Body of pancreas (tissue), 4 donors: ENCODE results near the gene HAUS6.

Experiments
- CTCF ChIP-seq, 7 experiments: fragments of 450-650 bp in 4 of 7; fragments of 200-600 bp in 3 of 7; sonication (generic) in 3 of 7; IDR thresholded peaks; one replicate each; pipeline ENCODE4 v1.5.1; 2016 to 2019; ENCODE audit warnings: antibody characterized with exemption in 7 of 7
- POLR2A ChIP-seq, 3 donors: fragments of 450-650 bp; IDR thresholded peaks; one replicate each; pipeline ENCODE4 v1.6.1; 2016; ENCODE audit warnings: antibody characterized with exemption in 3 of 3, mild to moderate bottlenecking in 2 of 3

- TF ChIP-seq CTCF (IDR thresholded peaks at IDR 0.05): no peak
- TF ChIP-seq POLR2A (IDR thresholded peaks at IDR 0.05): no peak
Observed at GRCh38 chr9:19127871-19128500, 25.3 kb upstream of the HAUS6 start.
